GM10248 (cell line): ENCODE results near the gene KCNK5.

ENCODE experiments used
- CTCF ChIA-PET: fragments of 300-600 bp; sonication (Branson Sonifier 250); formaldehyde crosslinking; extraction: SDS; loops from one replicate; lab custom pipeline; 2021; ENCODE audit warnings: antibody characterized with exemption; lab: Yijun Ruan, JAX
- POLR2A ChIA-PET: fragments of 350-650 bp; sonication (Branson Sonifier 250); formaldehyde crosslinking; extraction: SDS; loops from one replicate; lab custom pipeline; 2020; ENCODE audit warnings: antibody characterized with exemption; lab: Yijun Ruan, JAX
- DNase-seq: peaks from one replicate; pipeline ENCODE4 v3.0.0; 2012; ENCODE audit errors: extremely low spot score
- TF ChIP-seq, protein P1 (sequence below): IDR thresholded peaks from 2 replicates; pipeline ENCODE4 v1.5.1; 2012; ENCODE audit warnings: mild to moderate bottlenecking, low read depth; ENCODE audit errors: extremely low read depth, missing control alignments, control extremely low read depth

Gene KCNK5

DNA sequence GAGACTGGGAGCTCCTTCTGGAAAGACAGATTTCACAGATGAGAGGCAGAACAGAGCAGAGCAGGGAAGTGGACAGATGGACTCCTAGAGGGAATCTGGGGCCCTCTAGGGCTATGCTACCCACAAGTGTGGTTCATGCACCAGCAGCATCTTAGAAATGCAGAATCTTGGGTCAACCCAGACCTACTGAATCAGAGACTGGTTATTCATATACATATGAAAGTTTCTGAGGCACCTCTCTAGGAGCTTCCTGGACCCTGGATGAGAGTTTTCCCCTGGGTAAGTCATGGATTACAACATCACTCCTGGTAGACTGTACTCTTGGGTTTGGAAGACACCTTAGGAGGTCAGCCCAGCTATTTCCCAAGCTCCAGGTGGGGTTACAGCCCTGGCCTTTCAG lies 58.9 kb downstream of the KCNK5 start:
- POLR2A ChIA-PET: no interaction called here
- CTCF ChIA-PET: interaction anchor here (1.3 to 10.0 kb wide), 7 partner anchors 10 to 140 kb away, joined by 3 to 265 read pairs (median 5); no protein-coding TSS in a partner anchor
- TF ChIP-seq, protein P1, sequence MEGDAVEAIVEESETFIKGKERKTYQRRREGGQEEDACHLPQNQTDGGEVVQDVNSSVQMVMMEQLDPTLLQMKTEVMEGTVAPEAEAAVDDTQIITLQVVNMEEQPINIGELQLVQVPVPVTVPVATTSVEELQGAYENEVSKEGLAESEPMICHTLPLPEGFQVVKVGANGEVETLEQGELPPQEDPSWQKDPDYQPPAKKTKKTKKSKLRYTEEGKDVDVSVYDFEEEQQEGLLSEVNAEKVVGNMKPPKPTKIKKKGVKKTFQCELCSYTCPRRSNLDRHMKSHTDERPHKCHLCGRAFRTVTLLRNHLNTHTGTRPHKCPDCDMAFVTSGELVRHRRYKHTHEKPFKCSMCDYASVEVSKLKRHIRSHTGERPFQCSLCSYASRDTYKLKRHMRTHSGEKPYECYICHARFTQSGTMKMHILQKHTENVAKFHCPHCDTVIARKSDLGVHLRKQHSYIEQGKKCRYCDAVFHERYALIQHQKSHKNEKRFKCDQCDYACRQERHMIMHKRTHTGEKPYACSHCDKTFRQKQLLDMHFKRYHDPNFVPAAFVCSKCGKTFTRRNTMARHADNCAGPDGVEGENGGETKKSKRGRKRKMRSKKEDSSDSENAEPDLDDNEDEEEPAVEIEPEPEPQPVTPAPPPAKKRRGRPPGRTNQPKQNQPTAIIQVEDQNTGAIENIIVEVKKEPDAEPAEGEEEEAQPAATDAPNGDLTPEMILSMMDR: no peak
- DNase-seq: no peak

DNA sequence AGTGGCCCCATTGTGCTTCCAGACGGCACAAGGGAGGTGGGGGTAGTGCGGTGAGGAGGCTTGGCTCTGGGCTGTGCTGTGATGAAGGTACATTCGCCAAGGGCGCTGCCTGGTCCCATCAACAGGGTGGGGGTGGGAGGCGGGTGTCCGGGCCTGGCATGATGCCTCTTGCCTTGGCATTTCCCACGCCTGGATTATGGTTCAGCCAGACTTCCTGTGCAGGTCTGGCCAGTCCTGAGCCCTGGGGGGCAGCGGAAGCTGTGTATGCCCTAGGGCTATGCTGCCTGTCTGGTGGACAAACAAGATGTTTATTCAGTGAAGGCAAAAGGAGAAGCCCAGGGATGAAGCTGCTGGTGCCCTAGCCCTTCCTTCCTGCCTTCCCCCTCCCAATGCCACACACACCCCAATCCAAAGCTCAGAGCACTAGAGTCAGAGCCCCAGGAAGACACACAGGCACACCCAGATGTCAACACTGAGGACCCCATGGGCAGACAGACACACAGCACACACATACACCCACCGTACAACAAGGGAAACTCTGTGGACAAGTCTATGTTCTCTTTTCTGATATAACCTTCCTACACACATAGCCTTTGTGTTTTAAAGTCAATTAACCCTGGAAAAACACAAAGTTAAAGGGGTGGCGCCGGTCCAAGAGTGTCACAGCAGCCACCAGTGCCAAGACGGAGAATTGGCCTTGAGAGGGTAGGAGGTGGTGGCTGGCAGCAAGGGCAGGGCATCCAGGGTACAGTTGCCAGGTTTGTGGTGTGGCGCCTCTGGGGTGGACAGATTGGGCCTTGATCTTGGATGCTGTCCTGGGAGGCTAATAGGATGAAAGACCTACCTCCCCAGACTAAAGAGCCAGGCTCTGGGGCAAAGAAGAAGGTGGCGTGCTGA lies 59.6 kb downstream of the KCNK5 start:
- DNase-seq: no peak
- TF ChIP-seq, protein P1: no peak
- ChIA-PET CTCF (interaction anchor here (1.3 to 10.0 kb wide), 8 partner anchors 10 to 141 kb away, joined by 3 to 265 read pairs (median 6); no protein-coding TSS in a partner anchor), POLR2A (no interaction called here)

DNA sequence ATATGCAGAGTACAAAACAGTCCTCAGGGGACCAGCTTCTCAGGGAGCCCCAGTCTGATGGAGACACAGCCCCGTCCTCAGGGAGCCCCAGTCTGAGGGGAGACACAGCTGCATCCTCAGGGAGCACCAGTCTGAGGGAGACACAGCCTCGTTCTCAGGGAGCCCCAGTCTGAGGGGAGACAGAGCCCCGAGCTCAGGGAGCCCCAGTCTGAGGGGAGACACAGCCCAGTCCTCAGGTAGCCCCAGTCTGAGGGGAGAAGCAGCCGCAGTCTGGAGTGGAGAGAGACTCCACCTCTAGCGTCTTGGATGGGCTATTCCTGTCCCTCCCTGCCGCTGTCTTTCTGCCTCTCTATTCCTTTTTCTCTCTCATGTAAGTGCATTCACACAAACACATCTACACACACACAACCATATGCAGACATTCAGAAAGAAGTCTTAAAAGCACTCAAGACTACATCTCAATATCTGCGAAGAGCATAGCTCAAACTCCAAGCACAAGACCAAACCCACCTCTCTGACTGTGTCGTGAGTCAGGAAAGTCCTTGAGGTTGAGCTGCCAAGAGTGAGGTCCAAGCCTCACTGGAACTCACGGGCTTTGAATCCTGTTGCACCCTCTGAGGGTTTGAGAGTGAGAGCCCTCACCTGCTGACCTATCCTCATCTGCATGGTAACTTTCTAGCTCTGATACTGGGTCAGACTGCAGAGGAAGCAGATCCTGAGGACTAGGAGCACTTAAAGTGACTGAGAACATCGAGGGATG lies 61.2 kb downstream of the KCNK5 start:
- ChIA-PET POLR2A (no interaction called here), CTCF (interaction anchor here (1.0 to 10.0 kb wide), 14 partner anchors 8 to 179 kb away, joined by 3 to 265 read pairs (median 4); no protein-coding TSS in a partner anchor)
- DNase-seq: no peak
- TF ChIP-seq, protein P1: no peak

DNA sequence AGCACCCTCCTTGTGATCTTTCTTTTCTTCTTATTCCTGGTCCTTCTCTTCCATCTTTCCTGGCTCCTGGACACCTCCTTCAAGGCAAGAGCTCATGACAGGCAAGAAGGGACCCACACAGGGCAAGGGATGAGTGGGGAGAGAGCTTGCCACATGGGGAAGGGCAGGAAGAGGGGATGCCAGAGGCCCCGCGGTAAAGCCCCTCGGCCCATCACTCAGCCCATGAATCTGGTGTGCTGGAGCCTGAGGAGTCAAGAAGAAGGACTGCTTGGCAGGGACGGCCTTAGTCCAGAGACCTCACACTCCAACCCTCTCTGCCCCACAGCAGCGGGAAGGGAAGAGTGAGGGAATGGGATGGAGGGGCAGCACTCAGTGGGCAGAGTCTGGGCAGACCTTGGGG lies 62.0 kb downstream of the KCNK5 start:
- POLR2A ChIA-PET: no interaction called here
- no peak for DNase-seq
- TF ChIP-seq, protein P1: no peak
- CTCF ChIA-PET: interaction anchor here (0.7 to 10.0 kb wide), 21 partner anchors 10 to 180 kb away, joined by 3 to 265 read pairs (median 4); no protein-coding TSS in a partner anchor

DNA sequence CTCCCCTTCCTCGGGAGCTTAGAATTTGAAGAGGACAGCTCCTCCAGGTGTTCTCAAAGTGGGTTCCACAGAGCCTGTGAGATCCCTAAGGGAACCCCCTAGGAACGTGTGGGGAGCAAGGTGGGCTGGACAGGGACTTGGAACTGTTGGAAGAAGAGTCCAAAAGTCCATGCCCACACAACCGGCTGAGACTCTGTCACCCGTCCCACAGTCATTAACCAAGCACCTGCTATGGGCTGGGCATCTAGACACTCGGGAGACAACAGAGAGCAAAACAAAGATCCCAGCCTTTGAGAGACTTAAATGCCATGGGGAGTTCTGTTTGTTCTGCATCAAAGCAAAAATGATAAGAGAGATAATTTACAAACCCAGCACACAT lies 62.4 kb downstream of the KCNK5 start:
- CTCF ChIA-PET: interaction anchor here (0.6 to 10.0 kb wide), 25 partner anchors 10 to 180 kb away, joined by 3 to 265 read pairs (median 4); no protein-coding TSS in a partner anchor
- TF ChIP-seq, protein P1: no peak
- POLR2A ChIA-PET: no interaction called here
- no peak for DNase-seq
